IMR-90 (cell line): Measurements from ENCODE around the gene NDC80. TPM values are rescaled to one million over a fixed set of nuclear protein-coding genes. Genes with fewer than 3 reads are reported as not detected.

Experiments used
- ATAC-seq: fragments of 200-7000 bp; cut with Tn5 transposase; 2 replicates; pipeline ENCODE4 v1.9.1; 2020; ENCODE audit warnings: low read depth, mild to moderate bottlenecking, moderate library complexity
- BruUV-seq: library from RNA; stranded (reverse); fragments of 400-500 nt; replicated peaks from 2 replicates; lab custom pipeline; 2021; lab: Mats Ljungman, UMichigan
- CTCF ChIA-PET: fragments of 300-600 bp; formaldehyde crosslinking; extraction: SDS; loops from one replicate; lab custom pipeline; 2021; ENCODE audit warnings: antibody characterized with exemption; lab: Yijun Ruan, JAX
- POLR2A ChIA-PET: fragments of 300-600 bp; sonication (Branson Sonifier 250); formaldehyde crosslinking; loops from one replicate; lab custom pipeline; 2022; ENCODE audit warnings: antibody characterized with exemption; ENCODE audit not compliant: unreplicated experiment; lab: Charles Lee
- DNase-seq: peaks from one replicate; pipeline ENCODE4 v3.0.0; 2013
- H2AFZ ChIP-seq: replicated peaks from 2 replicates; pipeline ENCODE3; 2013; ENCODE audit warnings: low read length, mild to moderate bottlenecking; ENCODE audit not compliant: poor library complexity
- H2AK5ac ChIP-seq: 2 replicates; pipeline ENCODE4 v1.6.1; 2013; ENCODE audit warnings: low read depth, low read length, inconsistent platforms
- H2AK9ac ChIP-seq: replicated peaks from 2 replicates; pipeline ENCODE3; 2013; ENCODE audit warnings: mild to moderate bottlenecking, low read depth, low read length, moderate library complexity; ENCODE audit not compliant: poor library complexity
- H2BK120ac ChIP-seq: 2 replicates; pipeline ENCODE4 v1.6.1; 2013; ENCODE audit warnings: low read depth, low read length, inconsistent platforms
- H2BK15ac ChIP-seq: 3 replicates; pipeline ENCODE4 v1.6.1; 2013; ENCODE audit warnings: low read depth, low read length, inconsistent platforms
- H2BK20ac ChIP-seq: 2 replicates; pipeline ENCODE4 v1.6.1; 2013; ENCODE audit warnings: low read depth, mild to moderate bottlenecking, inconsistent platforms, low read length, moderate library complexity
- H2BK5ac ChIP-seq: 2 replicates; pipeline ENCODE4 v1.6.1; 2013; ENCODE audit warnings: mild to moderate bottlenecking, low read depth, low read length, inconsistent platforms; ENCODE audit not compliant: poor library complexity, severe bottlenecking
- H3K14ac ChIP-seq: replicated peaks from 2 replicates; pipeline ENCODE4 v1.6.1; 2013; ENCODE audit warnings: low read depth, low read length, inconsistent platforms
- H3K18ac ChIP-seq: 2 replicates; pipeline ENCODE4 v1.6.1; 2013; ENCODE audit warnings: low read depth, low read length, control low read depth
- H3K23ac ChIP-seq: 2 replicates; pipeline ENCODE4 v1.6.1; 2013; ENCODE audit warnings: low read depth, low read length, inconsistent platforms
- H3K27ac ChIP-seq: 2 replicates; pipeline ENCODE4 v1.5.1; 2013; ENCODE audit warnings: mild to moderate bottlenecking, control low read depth, low read length; ENCODE audit not compliant: insufficient read depth
- H3K27me3 ChIP-seq: 2 replicates; pipeline ENCODE4 v1.6.1; 2013; ENCODE audit warnings: low read length; ENCODE audit not compliant: control insufficient read depth, insufficient read depth
- H3K36me3 ChIP-seq: 2 replicates; pipeline ENCODE4 v1.6.1; 2013; ENCODE audit warnings: low read length, mixed read lengths; ENCODE audit not compliant: control insufficient read depth, insufficient read depth
- H3K4ac ChIP-seq: 2 replicates; pipeline ENCODE4 v1.6.1; 2013; ENCODE audit warnings: low read depth, low read length, inconsistent platforms
- H3K4me1 ChIP-seq: 2 replicates; pipeline ENCODE4 v1.6.1; 2013; ENCODE audit warnings: low read length, mixed read lengths; ENCODE audit not compliant: control insufficient read depth, insufficient read depth
- H3K4me2 ChIP-seq: 2 replicates; pipeline ENCODE4 v1.6.1; 2013; ENCODE audit warnings: low read depth, mild to moderate bottlenecking, control low read depth, low read length, moderate library complexity
- H3K4me3 ChIP-seq: 2 replicates; pipeline ENCODE4 v1.5.1; 2013; ENCODE audit warnings: low read depth, mild to moderate bottlenecking, control low read depth, low read length, moderate library complexity; ENCODE audit not compliant: insufficient read depth
- H3K56ac ChIP-seq: 2 replicates; pipeline ENCODE4 v1.6.1; 2013; ENCODE audit warnings: low read length, inconsistent platforms; ENCODE audit not compliant: insufficient read depth; ENCODE audit errors: extremely low read depth
- H3K79me1 ChIP-seq, 2 experiments: 2 replicates each; pipeline ENCODE4 v1.6.1; 2013; ENCODE audit warnings: low read length in 2 of 2, inconsistent platforms in 1 of 2, low read depth in 1 of 2
- H3K9ac ChIP-seq: 2 replicates; pipeline ENCODE4 v1.6.1; 2013; ENCODE audit warnings: low read depth, low read length, control low read depth
- H3K9me1 ChIP-seq: 2 replicates; pipeline ENCODE4 v1.6.1; 2013; ENCODE audit warnings: low read length, inconsistent platforms; ENCODE audit not compliant: insufficient read depth
- H3K9me3 ChIP-seq: 2 replicates; pipeline ENCODE4 v1.6.1; 2013; ENCODE audit warnings: low read length; ENCODE audit not compliant: control insufficient read depth, insufficient read depth
- H4K20me1 ChIP-seq: 2 replicates; pipeline ENCODE4 v1.6.1; 2013; ENCODE audit warnings: low read length, inconsistent platforms; ENCODE audit not compliant: insufficient read depth
- H4K5ac ChIP-seq: 2 replicates; pipeline ENCODE4 v1.6.1; 2013; ENCODE audit warnings: mild to moderate bottlenecking, low read depth, low read length, control low read depth
- H4K8ac ChIP-seq, 2 experiments: 2 replicates each; pipeline ENCODE4 v1.6.1; 2013; ENCODE audit warnings: low read depth in 2 of 2, low read length in 2 of 2, control low read depth in 1 of 2, inconsistent platforms in 1 of 2
- H4K91ac ChIP-seq: 2 replicates; pipeline ENCODE4 v1.6.1; 2013; ENCODE audit warnings: low read depth, low read length, inconsistent platforms; ENCODE audit not compliant: insufficient read depth
- BHLHE40 ChIP-seq: fragments of 150-350 bp; IDR thresholded peaks from 2 replicates; pipeline ENCODE4 v1.6.1; 2016; ENCODE audit warnings: mild to moderate bottlenecking, low read depth, low read length
- CEBPB ChIP-seq: IDR thresholded peaks from 2 replicates; pipeline ENCODE4 v1.6.1; 2012; ENCODE audit warnings: low read depth, low read length, improper control_type of control experiment
- CHD1 ChIP-seq: IDR thresholded peaks from 2 replicates; pipeline ENCODE4 v1.6.1; 2012; ENCODE audit warnings: low read depth, low read length, improper control_type of control experiment
- FOS ChIP-seq: fragments of 150-350 bp; IDR thresholded peaks from 2 replicates; pipeline ENCODE4 v1.6.1; 2016; ENCODE audit warnings: low read depth, low read length
- MAFK ChIP-seq: IDR thresholded peaks from 2 replicates; pipeline ENCODE4 v1.6.1; 2012; ENCODE audit warnings: low read depth, low read length, improper control_type of control experiment
- MAZ ChIP-seq: IDR thresholded peaks from 2 replicates; pipeline ENCODE4 v1.6.1; 2012; ENCODE audit warnings: low read depth, mild to moderate bottlenecking, low read length, improper control_type of control experiment, moderate library complexity, borderline replicate concordance
- MXI1 ChIP-seq: IDR thresholded peaks from 2 replicates; pipeline ENCODE4 v1.6.1; 2012; ENCODE audit warnings: low read depth, mild to moderate bottlenecking, low read length, moderate library complexity, borderline replicate concordance
- NFE2L2 ChIP-seq: fragments of 150-350 bp; IDR thresholded peaks from 2 replicates; pipeline ENCODE4 v1.6.1; 2016; ENCODE audit warnings: low read depth, mild to moderate bottlenecking, low read length
- POLR2A ChIP-seq: IDR thresholded peaks from 2 replicates; pipeline ENCODE4 v1.6.1; 2012; ENCODE audit warnings: mild to moderate bottlenecking, low read depth, low read length
- RAD21 ChIP-seq: IDR thresholded peaks from 2 replicates; pipeline ENCODE4 v1.6.1; 2012; ENCODE audit warnings: low read length, improper control_type of control experiment
- RCOR1 ChIP-seq: IDR thresholded peaks from 2 replicates; pipeline ENCODE4 v1.6.1; 2012; ENCODE audit warnings: mild to moderate bottlenecking, low read length, improper control_type of control experiment; ENCODE audit not compliant: insufficient replicate concordance
- RFX5 ChIP-seq: IDR thresholded peaks from 2 replicates; pipeline ENCODE4 v1.8.0; 2012; ENCODE audit warnings: low read depth, mild to moderate bottlenecking, low read length, moderate library complexity
- SMC3 ChIP-seq: fragments of 150-350 bp; IDR thresholded peaks from 2 replicates; pipeline ENCODE4 v1.6.1; 2016; ENCODE audit warnings: low read depth, mild to moderate bottlenecking, antibody characterized with exemption, low read length, moderate library complexity
- WGBS, 2 experiments: methylation state at CpG; one replicate each; pipeline versions ENCODE4 v1.1.5 to v1.1.7; 2013; ENCODE audit warnings: missing lambda C conversion rate in 2 of 2; ENCODE audit not compliant: insufficient read length in 1 of 2; ENCODE audit errors: extremely low coverage in 2 of 2; 5-methylcytosine and 5-hydroxymethylcytosine counted together
- dilution Hi-C: fragments of 300-500 bp; cut with HindIII; formaldehyde crosslinking; loops from one replicate; pipeline ENCODE4 v1.14.3; 2018; ENCODE audit warnings: low sequenced_read_pairs; ENCODE audit not compliant: unreplicated experiment
- in situ Hi-C: fragments of 300-500 bp; cut with MboI; formaldehyde crosslinking; loops from 3 replicates; pipeline ENCODE4 v1.14.3; 2019; ENCODE audit warnings: low sequenced_read_pairs, inconsistent platforms, mixed read lengths
- intact Hi-C: fragments of 100-400 bp; cut with micrococcal nuclease; formaldehyde crosslinking; loops from 2 replicates; pipeline ENCODE4 v1.10.0; 2022
- polyA plus RNA-seq, 3 experiments: library from polyadenylated mRNA; depleted of rRNA; stranded (reverse); fragments of >200 nt; gene quantifications; 2 replicates each; pipeline ENCODE4 v1.2.3, GENCODE V29; 2012; ENCODE audit warnings: low replicate concordance in 1 of 3
- total RNA-seq: library from RNA; depleted of rRNA; stranded (reverse); fragments of >200 nt; gene quantifications from 2 replicates; pipeline ENCODE4 v1.2.3, GENCODE V29; 2012
- TF ChIP-seq, protein P1 (sequence below): conservative IDR thresholded peaks from 2 replicates; pipeline ENCODE4 v1.5.1; 2012; ENCODE audit warnings: mild to moderate bottlenecking, low read depth, low read length, improper control_type of control experiment
- TF ChIP-seq, protein P2 (sequence below): fragments of 150-350 bp; IDR thresholded peaks from 2 replicates; pipeline ENCODE4 v1.6.1; 2016; ENCODE audit warnings: low read depth, mild to moderate bottlenecking, low read length, moderate library complexity, borderline replicate concordance
- TF ChIP-seq, protein P3 (sequence below): fragments of 150-350 bp; IDR thresholded peaks from 2 replicates; pipeline ENCODE4 v1.6.1; 2017; ENCODE audit warnings: mild to moderate bottlenecking, antibody characterized with exemption, low read length, low read depth

NDC80 gene
- total and polyA plus RNA-seq, 2 of the 4 experiments (the other 2 are of a cell fraction) = 11.8 to 15.5 TPM

DNA sequence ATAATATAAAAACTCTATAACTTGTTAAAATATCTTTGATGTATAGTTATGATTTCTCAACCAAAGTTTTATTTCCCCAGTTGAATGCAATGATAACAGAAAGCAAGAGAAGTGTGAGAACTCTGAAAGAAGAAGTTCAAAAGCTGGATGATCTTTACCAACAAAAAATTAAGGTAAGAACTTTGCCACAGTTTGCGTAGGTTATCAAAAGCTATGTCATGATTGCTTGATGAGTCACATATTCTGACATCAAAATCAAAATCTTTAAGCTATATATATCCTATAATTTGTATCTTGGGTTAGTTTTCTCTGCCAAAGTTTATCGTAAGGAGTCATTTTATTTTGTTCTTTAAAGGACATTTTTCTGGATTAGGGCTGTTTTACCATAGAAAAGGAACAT is 35.0 kb downstream of the NDC80 start:
- H3K14ac ChIP-seq = no peak overlapping the region
- peak overlapping the region; percentile 78 for H3K4me2 ChIP-seq
- intact Hi-C loops (no loop called here), dilution Hi-C loops (no loop called here), in situ Hi-C loops (no loop called here)
- ChIA-PET CTCF (interaction anchor here (1.2 kb wide), 1 partner anchor 10 kb away, joined by 4 read pairs; no protein-coding TSS in a partner anchor), POLR2A (no interaction called here)
- no peak overlapping the region for H4K8ac ChIP-seq
- H2AFZ ChIP-seq = no peak overlapping the region
- H3K27me3 ChIP-seq = no peaks in the 10 kb centered on the region
- H3K36me3 ChIP-seq = peaks cover 3% of the 10 kb centered on the region; the same call in 1 of the 2 replicates
- no peak overlapping the region for H4K5ac ChIP-seq
- no peaks in the 10 kb centered on the region for H4K20me1 ChIP-seq
- no peak overlapping the region for H2BK15ac ChIP-seq
- peak overlapping the region; percentile 83 for H2BK5ac ChIP-seq
- H3K4me3 ChIP-seq = no peak overlapping the region
- H3K9ac ChIP-seq = no peak overlapping the region
- no peak overlapping the region for H2AK9ac ChIP-seq
- no peak overlapping the region for H3K23ac ChIP-seq
- peak overlapping the region; percentile 73; the same call in 1 of the 2 replicates for H3K18ac ChIP-seq
- H3K79me1 ChIP-seq = peaks cover 0 to 12% of the 10 kb centered on the region in 2 experiments; a peak in 2 of 4 replicates
- no peak overlapping the region for H3K4ac ChIP-seq
- H3K27ac ChIP-seq = peak overlapping the region; percentile 23; the same call in 1 of the 2 replicates
- H4K91ac ChIP-seq = no peak overlapping the region
- ATAC-seq = no peak
- no TSS peak for BruUV-seq
- no peak overlapping the region for H2BK20ac ChIP-seq
- no peaks in the 10 kb centered on the region for H3K9me3 ChIP-seq
- no CpG with 5 or more reads among the region's 2 CpGs for WGBS, 2 experiments
- H2AK5ac ChIP-seq = no peak overlapping the region
- TF ChIP-seq RAD21 (no peak), RFX5 (no peak), RCOR1 (no peak), CHD1 (no peak), POLR2A (no peak), BHLHE40 (no peak), MXI1 (no peak), SMC3 (no peak), MAFK (no peak), CEBPB (no peak), MAZ (no peak), NFE2L2 (no peak), FOS (no peak)
- TF ChIP-seq, protein P1, sequence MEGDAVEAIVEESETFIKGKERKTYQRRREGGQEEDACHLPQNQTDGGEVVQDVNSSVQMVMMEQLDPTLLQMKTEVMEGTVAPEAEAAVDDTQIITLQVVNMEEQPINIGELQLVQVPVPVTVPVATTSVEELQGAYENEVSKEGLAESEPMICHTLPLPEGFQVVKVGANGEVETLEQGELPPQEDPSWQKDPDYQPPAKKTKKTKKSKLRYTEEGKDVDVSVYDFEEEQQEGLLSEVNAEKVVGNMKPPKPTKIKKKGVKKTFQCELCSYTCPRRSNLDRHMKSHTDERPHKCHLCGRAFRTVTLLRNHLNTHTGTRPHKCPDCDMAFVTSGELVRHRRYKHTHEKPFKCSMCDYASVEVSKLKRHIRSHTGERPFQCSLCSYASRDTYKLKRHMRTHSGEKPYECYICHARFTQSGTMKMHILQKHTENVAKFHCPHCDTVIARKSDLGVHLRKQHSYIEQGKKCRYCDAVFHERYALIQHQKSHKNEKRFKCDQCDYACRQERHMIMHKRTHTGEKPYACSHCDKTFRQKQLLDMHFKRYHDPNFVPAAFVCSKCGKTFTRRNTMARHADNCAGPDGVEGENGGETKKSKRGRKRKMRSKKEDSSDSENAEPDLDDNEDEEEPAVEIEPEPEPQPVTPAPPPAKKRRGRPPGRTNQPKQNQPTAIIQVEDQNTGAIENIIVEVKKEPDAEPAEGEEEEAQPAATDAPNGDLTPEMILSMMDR = no peak
- TF ChIP-seq, protein P2, sequence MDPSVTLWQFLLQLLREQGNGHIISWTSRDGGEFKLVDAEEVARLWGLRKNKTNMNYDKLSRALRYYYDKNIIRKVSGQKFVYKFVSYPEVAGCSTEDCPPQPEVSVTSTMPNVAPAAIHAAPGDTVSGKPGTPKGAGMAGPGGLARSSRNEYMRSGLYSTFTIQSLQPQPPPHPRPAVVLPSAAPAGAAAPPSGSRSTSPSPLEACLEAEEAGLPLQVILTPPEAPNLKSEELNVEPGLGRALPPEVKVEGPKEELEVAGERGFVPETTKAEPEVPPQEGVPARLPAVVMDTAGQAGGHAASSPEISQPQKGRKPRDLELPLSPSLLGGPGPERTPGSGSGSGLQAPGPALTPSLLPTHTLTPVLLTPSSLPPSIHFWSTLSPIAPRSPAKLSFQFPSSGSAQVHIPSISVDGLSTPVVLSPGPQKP = no peak
- TF ChIP-seq, protein P3, sequence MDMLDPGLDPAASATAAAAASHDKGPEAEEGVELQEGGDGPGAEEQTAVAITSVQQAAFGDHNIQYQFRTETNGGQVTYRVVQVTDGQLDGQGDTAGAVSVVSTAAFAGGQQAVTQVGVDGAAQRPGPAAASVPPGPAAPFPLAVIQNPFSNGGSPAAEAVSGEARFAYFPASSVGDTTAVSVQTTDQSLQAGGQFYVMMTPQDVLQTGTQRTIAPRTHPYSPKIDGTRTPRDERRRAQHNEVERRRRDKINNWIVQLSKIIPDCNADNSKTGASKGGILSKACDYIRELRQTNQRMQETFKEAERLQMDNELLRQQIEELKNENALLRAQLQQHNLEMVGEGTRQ = no peak
- no peak overlapping the region for H3K56ac ChIP-seq
- no peak overlapping the region for H2BK120ac ChIP-seq
- peaks cover 5% of the 10 kb centered on the region; the same call in 1 of the 2 replicates for H3K9me1 ChIP-seq
- H3K4me1 ChIP-seq = 0 out of 2 replicates have a peak, but pooled peaks cover 3% of the 10 kb centered on the region
- DNase-seq = no peak
